GM19455 (cell line): Measurements from ENCODE around the gene RXRA.

Source experiments
- ATAC-seq: cut with Tn5 transposase; IDR thresholded peaks from one replicate; pipeline ENCODE4 v1.9.1; 2021; ENCODE audit not compliant: unreplicated experiment

RXRA gene

GRCh38 chr9:134411440-134412297, 85.4 kb downstream of the RXRA start:
- ATAC-seq, result no peak

GRCh38 chr9:134412298-134412711, 86.0 kb downstream of the RXRA start:
- ATAC-seq, result no peak

GRCh38 chr9:134413112-134413715, 87.0 kb downstream of the RXRA start:
- ATAC-seq, result no peak

- ATAC-seq, result no peak
These were observed 87.8 kb downstream of the RXRA start for GRCh38 chr9:134413890-134414623.

GRCh38 chr9:134414900-134415425, 88.7 kb downstream of the RXRA start:
- ATAC-seq, result no peak

GRCh38 chr9:134416385-134417015, 90.2 kb downstream of the RXRA start:
- no peak for ATAC-seq

GRCh38 chr9:134418354-134418753, 92.1 kb downstream of the RXRA start:
- no peak for ATAC-seq

- no peak for ATAC-seq
These were observed 92.9 kb downstream of the RXRA start for GRCh38 chr9:134419000-134419683.

- no peak for ATAC-seq
These were observed 93.4 kb downstream of the RXRA start for GRCh38 chr9:134419684-134420076.

GRCh38 chr9:134420281-134420845, 94.1 kb downstream of the RXRA start:
- no peak for ATAC-seq

- no peak for ATAC-seq
These were observed 94.7 kb downstream of the RXRA start for GRCh38 chr9:134420974-134421432.

- ATAC-seq, result no peak
These were observed 95.6 kb downstream of the RXRA start for GRCh38 chr9:134421888-134422287.

GRCh38 chr9:134422301-134423090, 96.2 kb downstream of the RXRA start:
- no peak for ATAC-seq

- no peak for ATAC-seq
These were observed 96.9 kb downstream of the RXRA start for GRCh38 chr9:134423166-134423565.

- ATAC-seq, result no peak
These were observed 97.5 kb downstream of the RXRA start for GRCh38 chr9:134423749-134424148.

- ATAC-seq, result no peak
These were observed 98.6 kb downstream of the RXRA start for GRCh38 chr9:134424818-134425217.

GRCh38 chr9:134425401-134425800, 99.1 kb downstream of the RXRA start:
- no peak for ATAC-seq

GRCh38 chr9:134425812-134426211, 99.6 kb downstream of the RXRA start:
- no peak for ATAC-seq

GRCh38 chr9:134426436-134426835, 100.2 kb downstream of the RXRA start:
- no peak for ATAC-seq
